ENCODE measurements around the gene BBX.

The BBX gene

GRCh38 chr3:107660306-107660976, 137.7 kb downstream of the BBX start:
- no peak for DNase-seq (ENCODE audit: low read depth in 1 of 2, low spot score in 1 of 2)
- no peak overlapping the region for H3K27ac ChIP-seq (replicated peaks)
- H3K27me3 ChIP-seq (ENCODE audit: insufficient read depth, poor library complexity, severe bottlenecking), result no peaks in the 10 kb centered on the region
- no peak overlapping the region for H3K4me3 ChIP-seq (replicated peaks; ENCODE audit: insufficient read depth, low read length)
- TF ChIP-seq SPI1 (IDR thresholded peaks at IDR 0.05; ENCODE audit: borderline replicate concordance, low read depth) (no peak), POLR2AphosphoS5 (IDR thresholded peaks at IDR 0.05; ENCODE audit: low read depth) (no peak), CTCF (IDR thresholded peaks at IDR 0.05; ENCODE audit: insufficient read depth, low read length) (peak; percentile 43)

GRCh38 chr3:107661447-107662123, 138.8 kb downstream of the BBX start:
- Histone ChIP-seq H3K27ac (replicated peaks) (no peak overlapping the region), H3K27me3 (ENCODE audit: insufficient read depth, poor library complexity, severe bottlenecking) (no peaks in the 10 kb centered on the region), H3K4me3 (replicated peaks; ENCODE audit: insufficient read depth, low read length) (no peak overlapping the region)
- TF ChIP-seq REST (IDR thresholded peaks at IDR 0.05; ENCODE audit: insufficient replicate concordance, low read depth), result no peak
- TF ChIP-seq POLR2AphosphoS5 (IDR thresholded peaks at IDR 0.05; ENCODE audit: low read depth), result no peak
- no peak for TF ChIP-seq CTCF (IDR thresholded peaks at IDR 0.05; ENCODE audit: insufficient read depth, low read length)
- TF ChIP-seq SPI1 (IDR thresholded peaks at IDR 0.05; ENCODE audit: borderline replicate concordance, low read depth), result no peak
- TF ChIP-seq GABPA (IDR thresholded peaks at IDR 0.05; ENCODE audit: low read depth), result no peak
- no peak for DNase-seq (ENCODE audit: low read depth in 1 of 2, low spot score in 1 of 2)

GRCh38 chr3:107662124-107662507, 139.4 kb downstream of the BBX start:
- Histone ChIP-seq H3K4me3 (replicated peaks; ENCODE audit: insufficient read depth, low read length) (no peak overlapping the region), H3K27me3 (ENCODE audit: insufficient read depth, poor library complexity, severe bottlenecking) (no peaks in the 10 kb centered on the region), H3K27ac (replicated peaks) (no peak overlapping the region)
- no peak for TF ChIP-seq GABPA (IDR thresholded peaks at IDR 0.05; ENCODE audit: low read depth)
- no peak for TF ChIP-seq CTCF (IDR thresholded peaks at IDR 0.05; ENCODE audit: insufficient read depth, low read length)
- no peak for TF ChIP-seq REST (IDR thresholded peaks at IDR 0.05; ENCODE audit: insufficient replicate concordance, low read depth)
- no peak for DNase-seq (ENCODE audit: low read depth in 1 of 2, low spot score in 1 of 2)
